ENCODE measurements around the gene RSPH10B2.

DNA sequence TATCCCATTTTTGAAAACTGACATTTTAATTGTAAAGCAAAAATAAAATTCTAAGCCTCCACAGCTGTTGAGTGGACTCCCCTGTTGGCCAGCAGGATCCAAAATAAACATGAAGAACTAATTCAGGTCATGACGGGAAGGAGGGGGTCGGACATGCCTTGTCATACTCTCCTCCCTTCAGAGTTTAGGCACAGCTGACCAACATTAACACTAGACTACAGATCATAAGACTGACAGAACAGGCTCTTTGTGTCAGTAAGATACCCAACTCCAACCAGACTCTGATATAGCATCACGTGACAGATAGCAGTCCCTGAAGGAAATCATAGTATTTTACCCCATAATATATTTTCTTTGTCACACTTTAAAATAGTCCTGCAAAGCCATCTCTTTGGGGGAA, 26.2 kb upstream of the RSPH10B2 start:
- no peak for TF ChIP-seq CTCF (IDR thresholded peaks at IDR 0.05; ENCODE audit: low read length)
- TF ChIP-seq EZH2 (optimal IDR thresholded peaks at IDR 0.05; ENCODE audit: low read depth, low read length), result no peak
